Measurements from ENCODE around the gene ANGPTL8.

The ANGPTL8 gene

DNA sequence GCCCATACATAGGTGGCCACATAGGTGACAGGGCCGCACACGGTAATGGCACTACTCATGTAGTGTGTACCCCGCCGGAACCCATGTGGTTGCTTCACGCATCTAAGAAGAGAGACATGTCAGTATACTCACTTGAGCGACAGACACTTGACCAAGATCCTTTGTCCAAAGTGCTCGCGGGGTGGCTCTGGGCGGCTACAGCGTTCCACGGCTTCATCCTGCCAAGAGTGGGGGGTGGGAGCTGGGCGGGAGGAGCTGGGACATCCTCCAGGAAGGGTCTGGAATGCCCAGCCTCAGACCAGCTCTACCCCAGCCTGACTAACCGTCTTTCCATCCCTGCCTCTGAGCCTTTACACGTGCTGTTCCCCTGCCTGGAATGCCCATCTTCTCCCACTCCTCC, 8.5 kb downstream of the ANGPTL8 start:
- H3K4me1 ChIP-seq (ENCODE audit: insufficient read depth, low read length): no peaks in the 10 kb centered on the region
- no peaks in the 10 kb centered on the region for H3K9me3 ChIP-seq (ENCODE audit: low read length)
- H2AFZ ChIP-seq (ENCODE audit: low read depth, low read length): no peak overlapping the region
- peaks cover 47% of the 10 kb centered on the region for H3K36me3 ChIP-seq (ENCODE audit: insufficient read depth, low read length)
- H3K4me3 ChIP-seq (ENCODE audit: low read length): no peak overlapping the region
- no peaks in the 10 kb centered on the region for H3K27me3 ChIP-seq (ENCODE audit: insufficient read depth, low read length)

DNA sequence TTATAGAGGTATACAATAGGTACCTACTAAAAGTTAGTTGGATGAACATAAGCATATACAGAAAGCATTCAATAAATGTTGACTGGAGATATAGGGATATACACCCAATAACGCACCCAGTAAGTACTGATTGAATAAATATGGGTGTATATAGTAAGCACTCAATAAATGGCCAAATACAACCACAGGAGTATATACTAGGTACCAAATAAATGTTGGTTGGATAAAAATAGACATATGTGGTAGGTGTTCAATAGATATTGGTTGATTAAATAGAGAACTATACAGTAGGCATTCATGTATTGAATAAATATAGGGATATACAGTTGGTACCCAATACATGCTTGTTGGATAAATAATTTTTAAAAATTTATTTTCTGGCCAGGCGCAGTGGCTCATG, 9.4 kb downstream of the ANGPTL8 start:
- Histone ChIP-seq H3K4me3 (ENCODE audit: low read length) (no peak overlapping the region), H3K36me3 (ENCODE audit: insufficient read depth, low read length) (peaks cover 40% of the 10 kb centered on the region), H3K27me3 (ENCODE audit: insufficient read depth, low read length) (no peaks in the 10 kb centered on the region), H2AFZ (ENCODE audit: low read depth, low read length) (no peak overlapping the region), H3K9me3 (ENCODE audit: low read length) (no peaks in the 10 kb centered on the region), H3K4me1 (ENCODE audit: insufficient read depth, low read length) (no peaks in the 10 kb centered on the region)

GRCh38 chr19:11251217-11251616, 11.8 kb downstream of the ANGPTL8 start:
- no peak overlapping the region for H2AFZ ChIP-seq (ENCODE audit: low read depth, low read length)
- no peak overlapping the region for H3K4me3 ChIP-seq (ENCODE audit: low read length)
- H3K27me3 ChIP-seq (ENCODE audit: insufficient read depth, low read length): no peaks in the 10 kb centered on the region
- H3K9me3 ChIP-seq (ENCODE audit: low read length): no peaks in the 10 kb centered on the region
- H3K36me3 ChIP-seq (ENCODE audit: insufficient read depth, low read length): peaks cover 39% of the 10 kb centered on the region
- peaks cover 2% of the 10 kb centered on the region for H3K4me1 ChIP-seq (ENCODE audit: insufficient read depth, low read length)

DNA sequence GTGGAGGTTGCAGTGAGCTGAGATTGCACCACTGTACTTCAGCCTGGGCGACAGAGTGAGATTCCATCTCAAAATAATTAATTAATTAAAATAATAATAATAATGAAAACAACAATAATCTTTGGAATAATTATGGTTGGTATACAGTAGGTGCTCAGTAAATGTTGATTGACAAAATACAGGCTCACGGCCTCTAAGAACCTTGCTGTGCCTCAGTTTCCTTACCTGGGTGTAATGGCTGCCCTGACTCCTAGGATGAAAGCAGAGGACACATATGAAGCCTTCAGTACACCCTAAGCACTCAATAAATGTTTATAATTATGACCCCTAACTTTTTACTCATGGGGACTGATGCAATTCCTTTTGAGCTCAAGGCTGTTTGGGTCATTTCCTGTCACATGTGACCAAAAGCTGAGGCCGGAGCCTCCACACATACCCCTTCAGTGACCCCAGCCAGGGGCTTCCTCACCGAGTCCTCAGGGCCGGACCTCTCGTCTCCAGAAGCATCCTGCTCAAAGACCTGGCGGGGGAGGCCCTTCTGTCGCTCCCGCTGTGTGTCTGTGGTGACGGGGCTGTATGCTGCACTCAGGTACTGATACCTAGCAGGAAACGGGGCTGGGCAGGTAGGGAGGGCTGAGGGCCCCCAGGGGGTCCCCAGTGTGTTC, 12.4 kb downstream of the ANGPTL8 start:
- no peaks in the 10 kb centered on the region for H3K27me3 ChIP-seq (ENCODE audit: insufficient read depth, low read length)
- no peak overlapping the region for H3K4me3 ChIP-seq (ENCODE audit: low read length)
- H3K4me1 ChIP-seq (ENCODE audit: insufficient read depth, low read length): peaks cover 4% of the 10 kb centered on the region
- no peaks in the 10 kb centered on the region for H3K9me3 ChIP-seq (ENCODE audit: low read length)
- peaks cover 34% of the 10 kb centered on the region for H3K36me3 ChIP-seq (ENCODE audit: insufficient read depth, low read length)
- no peak overlapping the region for H2AFZ ChIP-seq (ENCODE audit: low read depth, low read length)

DNA sequence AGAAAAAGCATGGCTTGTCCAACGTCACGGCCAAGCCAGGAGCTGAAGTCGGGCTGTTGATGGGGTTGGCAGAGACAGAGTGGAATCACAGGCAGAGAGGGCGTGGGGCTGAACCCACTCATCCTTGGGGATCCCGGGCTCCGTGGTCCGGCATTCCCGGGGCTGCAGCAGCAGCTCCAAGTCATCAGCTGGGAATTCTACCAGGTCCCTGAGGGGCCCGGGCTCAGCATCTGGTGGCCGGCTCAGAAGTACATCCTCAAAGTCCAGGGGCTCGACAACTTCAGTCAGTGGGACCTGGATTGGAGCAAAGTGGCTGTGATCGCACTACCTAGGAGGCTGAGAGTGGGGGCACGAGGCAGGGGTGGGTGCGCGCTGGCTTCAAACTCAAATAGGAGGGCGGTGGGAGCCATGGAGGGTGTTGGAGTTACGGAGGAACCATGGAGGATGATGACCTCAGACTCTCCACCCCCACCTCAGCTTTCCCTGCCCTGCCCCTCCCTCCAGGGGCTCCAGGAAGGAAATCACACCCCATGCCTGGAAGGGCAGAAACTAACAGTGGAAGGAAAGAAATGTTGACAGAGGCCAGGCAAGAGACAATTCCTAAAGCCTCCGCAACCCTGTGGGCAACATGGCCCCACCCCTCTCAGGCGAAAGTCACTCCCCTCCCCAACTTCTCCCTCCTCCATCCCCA, 13.4 kb downstream of the ANGPTL8 start:
- Histone ChIP-seq H3K27me3 (ENCODE audit: insufficient read depth, low read length) (no peaks in the 10 kb centered on the region), H3K36me3 (ENCODE audit: insufficient read depth, low read length) (peaks cover 26% of the 10 kb centered on the region), H3K9me3 (ENCODE audit: low read length) (no peaks in the 10 kb centered on the region)

DNA sequence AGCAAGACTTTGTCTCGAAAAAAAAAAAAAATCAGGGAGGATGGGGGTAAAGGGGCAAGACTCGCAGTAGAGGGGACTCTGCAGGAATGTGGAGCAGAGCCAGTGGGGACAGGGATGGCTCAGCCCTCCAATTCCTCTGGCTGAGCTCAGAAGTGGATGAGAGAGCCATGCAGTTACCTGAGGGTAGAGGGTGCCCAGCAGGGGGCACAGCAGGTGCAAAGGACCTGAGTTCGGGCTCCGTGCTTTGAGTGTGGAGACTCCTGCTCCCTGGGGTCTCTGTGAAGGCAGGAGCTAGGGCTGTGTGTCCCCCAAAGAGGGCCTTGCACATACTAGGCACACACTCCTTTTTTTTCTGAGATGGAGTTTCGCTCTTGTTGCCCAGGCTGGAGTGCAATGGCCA, 15.2 kb downstream of the ANGPTL8 start:
- H3K27me3 ChIP-seq (ENCODE audit: insufficient read depth, low read length): no peaks in the 10 kb centered on the region
- peaks cover 16% of the 10 kb centered on the region for H3K36me3 ChIP-seq (ENCODE audit: insufficient read depth, low read length)
- H2AFZ ChIP-seq (ENCODE audit: low read depth, low read length): no peak overlapping the region
- peaks cover 4% of the 10 kb centered on the region for H3K4me1 ChIP-seq (ENCODE audit: insufficient read depth, low read length)
- no peaks in the 10 kb centered on the region for H3K9me3 ChIP-seq (ENCODE audit: low read length)
- no peak overlapping the region for H3K4me3 ChIP-seq (ENCODE audit: low read length)

More for the DNA sequence above, 13.4 kb downstream of the ANGPTL8 start:
- Histone ChIP-seq H2AFZ (ENCODE audit: low read depth, low read length) (no peak overlapping the region), H3K4me3 (ENCODE audit: low read length) (no peak overlapping the region), H3K4me1 (ENCODE audit: insufficient read depth, low read length) (peaks cover 4% of the 10 kb centered on the region)

GRCh38 chr19:11256189-11256588, 16.8 kb downstream of the ANGPTL8 start:
- Histone ChIP-seq H3K4me1 (ENCODE audit: insufficient read depth, low read length) (peaks cover 4% of the 10 kb centered on the region), H3K27me3 (ENCODE audit: insufficient read depth, low read length) (no peaks in the 10 kb centered on the region), H2AFZ (ENCODE audit: low read depth, low read length) (no peak overlapping the region), H3K36me3 (ENCODE audit: insufficient read depth, low read length) (peaks cover 11% of the 10 kb centered on the region), H3K4me3 (ENCODE audit: low read length) (no peak overlapping the region), H3K9me3 (ENCODE audit: low read length) (no peaks in the 10 kb centered on the region)

DNA sequence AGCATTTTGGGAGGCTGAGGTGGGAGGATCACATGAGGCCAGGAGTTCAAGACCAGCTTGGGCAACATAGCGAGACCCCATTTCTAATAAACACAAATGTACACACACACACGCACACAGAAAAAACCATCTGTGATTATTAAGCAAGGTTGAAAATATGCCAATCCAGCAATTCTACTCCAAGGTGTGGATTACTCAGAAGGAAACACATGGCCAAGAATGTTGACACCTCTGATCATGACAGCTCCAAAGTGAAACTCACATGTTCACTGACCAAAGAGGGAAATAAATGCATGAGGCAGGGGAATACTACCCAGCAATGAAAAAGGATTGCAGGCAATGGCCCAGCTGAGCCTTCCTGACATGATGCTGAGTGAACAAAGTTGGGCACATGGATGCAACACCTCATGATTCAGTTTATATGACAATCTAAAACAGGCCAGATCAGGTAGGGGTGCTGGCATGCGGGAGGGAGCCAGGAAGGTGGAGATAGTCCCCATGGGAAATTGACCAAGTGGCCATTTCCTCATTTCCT, 18.5 kb downstream of the ANGPTL8 start:
- Histone ChIP-seq H2AFZ (ENCODE audit: low read depth, low read length) (no peak overlapping the region), H3K36me3 (ENCODE audit: insufficient read depth, low read length) (no peaks in the 10 kb centered on the region), H3K27me3 (ENCODE audit: insufficient read depth, low read length) (no peaks in the 10 kb centered on the region), H3K4me1 (ENCODE audit: insufficient read depth, low read length) (peaks cover 10% of the 10 kb centered on the region), H3K4me3 (ENCODE audit: low read length) (no peak overlapping the region), H3K9me3 (ENCODE audit: low read length) (no peaks in the 10 kb centered on the region)

GRCh38 chr19:11260996-11261395, 21.6 kb downstream of the ANGPTL8 start:
- no peaks in the 10 kb centered on the region for H3K27me3 ChIP-seq (ENCODE audit: insufficient read depth, low read length)
- H3K4me3 ChIP-seq (ENCODE audit: low read length): no peak overlapping the region
- no peak overlapping the region for H2AFZ ChIP-seq (ENCODE audit: low read depth, low read length)

GRCh38 chr19:11261431-11261970, 22.1 kb downstream of the ANGPTL8 start:
- no peaks in the 10 kb centered on the region for H3K9me3 ChIP-seq (ENCODE audit: low read length)
- H3K4me3 ChIP-seq (ENCODE audit: low read length): peak overlapping the region; percentile 66
- H3K4me1 ChIP-seq (ENCODE audit: insufficient read depth, low read length): peaks cover 6% of the 10 kb centered on the region
- H3K27me3 ChIP-seq (ENCODE audit: insufficient read depth, low read length): no peaks in the 10 kb centered on the region
- H2AFZ ChIP-seq (ENCODE audit: low read depth, low read length): peak overlapping the region; percentile 83
- no peaks in the 10 kb centered on the region for H3K36me3 ChIP-seq (ENCODE audit: insufficient read depth, low read length)

More at GRCh38 chr19:11260996-11261395, 21.6 kb downstream of the ANGPTL8 start:
- Histone ChIP-seq H3K36me3 (ENCODE audit: insufficient read depth, low read length) (no peaks in the 10 kb centered on the region), H3K4me1 (ENCODE audit: insufficient read depth, low read length) (peaks cover 10% of the 10 kb centered on the region), H3K9me3 (ENCODE audit: low read length) (no peaks in the 10 kb centered on the region)

- Histone ChIP-seq H3K36me3 (ENCODE audit: insufficient read depth, low read length) (no peaks in the 10 kb centered on the region), H3K4me1 (ENCODE audit: insufficient read depth, low read length) (peaks cover 6% of the 10 kb centered on the region), H2AFZ (ENCODE audit: low read depth, low read length) (peak within 1 kb of the TSS; percentile 83), H3K9me3 (ENCODE audit: low read length) (no peaks in the 10 kb centered on the region), H3K27me3 (ENCODE audit: insufficient read depth, low read length) (no peaks in the 10 kb centered on the region), H3K4me3 (ENCODE audit: low read length) (peak within 1 kb of the TSS; percentile 66)
Observed at GRCh38 chr19:11261971-11262839, 22.8 kb downstream of the ANGPTL8 start, which contains the start of gene DOCK6. TSS of gene DOCK6 (minus strand) at chr19:11262524. CDS start at chr19:11262440, 84 bp downstream.

DNA sequence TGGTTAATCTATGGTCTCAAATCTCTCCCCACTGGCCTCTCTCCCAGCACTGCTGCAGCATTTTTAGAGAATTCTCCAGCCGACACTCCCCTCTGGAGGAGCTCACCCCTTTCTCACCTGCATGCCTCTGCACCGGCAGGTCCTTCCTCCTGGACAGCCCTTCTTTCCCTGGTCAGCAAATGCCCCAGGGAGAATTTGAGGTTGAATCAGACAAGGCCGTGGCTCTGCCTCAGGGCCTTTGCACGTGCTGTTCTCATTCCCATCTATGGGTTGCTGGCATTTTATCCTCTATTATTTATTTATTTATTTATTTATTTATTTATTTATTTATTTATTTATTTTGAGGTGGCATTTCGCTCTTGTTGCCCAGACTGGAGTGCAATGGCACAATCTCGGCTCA, 24.3 kb downstream of the ANGPTL8 start:
- H2AFZ ChIP-seq (ENCODE audit: low read depth, low read length): no peak overlapping the region
- H3K27me3 ChIP-seq (ENCODE audit: insufficient read depth, low read length): no peaks in the 10 kb centered on the region
- no peaks in the 10 kb centered on the region for H3K9me3 ChIP-seq (ENCODE audit: low read length)
- peaks cover 6% of the 10 kb centered on the region for H3K4me1 ChIP-seq (ENCODE audit: insufficient read depth, low read length)
- H3K4me3 ChIP-seq (ENCODE audit: low read length): no peak overlapping the region
- H3K36me3 ChIP-seq (ENCODE audit: insufficient read depth, low read length): no peaks in the 10 kb centered on the region
